NCI-H1048 (cell line): Measurements from ENCODE around the gene EPB41L2.
"Not testable (repeated sequence)": the region's sequence is repeated elsewhere in the genome, so short reads cannot be mapped to it uniquely, and the experiment has no call there.

Source experiments
- DNase-seq: peaks from one replicate; lab custom pipeline; 2025; lab: John Stamatoyannopoulos, UW

Gene EPB41L2

DNA sequence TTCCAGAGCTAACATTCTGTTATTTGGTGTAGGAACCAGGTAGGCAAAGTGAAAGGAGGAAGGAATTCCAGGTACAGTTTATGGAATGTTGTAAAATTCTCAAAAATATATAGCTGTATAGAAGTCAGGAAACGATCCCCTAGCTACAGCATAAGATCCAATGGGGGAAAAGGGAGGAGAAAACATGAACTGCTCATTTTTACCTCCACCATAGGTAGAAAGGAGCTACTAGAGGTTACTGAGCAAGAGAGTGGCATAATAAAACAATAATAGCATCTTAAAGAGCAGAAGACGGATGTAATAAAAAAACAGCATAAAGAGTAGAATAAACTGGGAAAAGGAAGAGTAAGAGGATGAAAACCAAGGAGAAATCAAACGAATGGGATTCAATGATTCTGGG lies 26.9 kb downstream of the EPB41L2 start:
- DNase-seq, result no peak

DNA sequence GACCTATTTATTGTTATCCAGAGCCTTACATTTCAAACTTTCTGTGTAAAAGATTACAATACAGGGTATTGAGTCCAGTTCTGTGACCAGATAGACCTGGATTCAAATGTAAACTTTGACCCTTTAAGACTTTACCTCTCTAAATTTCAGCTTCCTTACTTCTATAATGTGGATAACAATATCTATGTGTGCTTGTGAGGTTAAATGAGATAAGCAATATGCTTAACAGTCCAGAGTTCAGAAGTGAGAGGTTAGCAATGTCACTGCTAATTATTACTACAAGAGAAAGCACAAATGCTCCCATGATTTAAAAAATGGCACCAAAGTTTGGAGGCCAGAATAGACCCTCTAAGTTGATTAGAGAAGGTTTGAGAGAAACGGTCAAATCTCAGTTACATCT lies 27.5 kb downstream of the EPB41L2 start:
- DNase-seq, result no peak

DNA sequence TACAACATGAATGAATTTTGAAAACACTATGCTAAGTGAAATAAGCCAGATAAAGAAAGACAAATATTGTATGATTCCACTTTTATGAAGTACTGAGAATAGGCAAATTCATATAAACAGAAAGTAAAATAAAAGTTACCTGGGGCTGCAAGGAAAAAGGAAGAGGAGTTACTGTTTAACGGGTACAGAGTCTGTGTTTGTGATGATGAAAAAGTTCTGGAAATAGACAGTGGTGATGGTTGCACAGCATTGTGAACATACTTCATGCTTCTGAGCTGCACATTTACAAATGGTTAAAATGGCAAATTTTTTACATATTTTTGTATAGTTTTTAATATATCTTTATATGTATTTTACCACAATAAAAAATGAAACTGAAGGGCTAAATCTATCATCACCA lies 29.4 kb downstream of the EPB41L2 start:
- DNase-seq, result no peak

DNA sequence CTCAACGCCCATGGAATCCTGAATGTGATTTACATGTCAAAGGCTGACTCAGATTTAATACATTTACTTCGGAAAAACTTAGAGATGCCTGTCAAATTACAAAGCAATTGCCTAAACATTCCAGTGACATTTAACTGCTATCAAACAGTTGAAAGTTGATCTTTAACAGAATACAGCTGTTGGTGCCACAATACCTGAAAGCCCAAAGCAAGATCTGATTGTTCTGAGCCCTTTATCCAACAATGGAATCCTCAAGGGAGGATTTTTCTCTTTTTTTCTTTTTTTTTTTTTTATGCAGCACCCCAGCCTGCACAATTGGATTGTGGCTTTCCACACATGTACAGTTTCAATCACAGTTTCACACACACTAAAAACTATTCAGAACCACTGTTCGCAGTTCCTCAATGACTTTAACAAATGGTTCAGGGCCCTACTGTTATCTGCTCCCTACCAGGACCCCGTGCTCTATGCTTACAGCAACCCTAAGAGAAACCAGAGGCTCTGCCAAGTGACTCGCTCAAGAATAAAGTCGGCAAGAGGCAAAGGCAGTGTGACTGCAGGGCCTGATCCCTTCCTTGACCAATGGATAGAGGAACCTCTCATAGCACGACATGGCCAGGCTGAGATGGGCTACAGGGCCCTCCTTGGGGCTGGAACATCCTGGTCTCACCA lies 33.3 kb downstream of the EPB41L2 start:
- DNase-seq, result no peak

DNA sequence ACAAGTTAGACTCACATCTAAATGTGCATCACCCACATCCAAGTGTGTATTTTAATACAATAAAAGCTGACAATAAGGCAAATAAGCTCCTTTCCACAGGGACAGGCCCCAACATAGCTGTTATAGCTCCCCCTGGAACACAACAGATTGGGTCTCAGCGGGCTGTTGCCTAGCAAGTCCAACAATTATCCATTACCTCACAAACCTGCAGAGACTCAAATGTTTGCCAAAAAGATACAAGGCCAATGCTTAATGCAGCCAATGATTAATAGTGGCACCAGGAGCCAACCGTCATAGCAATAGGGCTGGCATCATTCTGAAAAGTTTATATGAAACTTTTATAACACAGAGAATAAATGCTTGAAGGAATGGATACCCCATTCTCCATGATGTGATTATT lies 35.7 kb downstream of the EPB41L2 start:
- DNase-seq, result no peak

DNA sequence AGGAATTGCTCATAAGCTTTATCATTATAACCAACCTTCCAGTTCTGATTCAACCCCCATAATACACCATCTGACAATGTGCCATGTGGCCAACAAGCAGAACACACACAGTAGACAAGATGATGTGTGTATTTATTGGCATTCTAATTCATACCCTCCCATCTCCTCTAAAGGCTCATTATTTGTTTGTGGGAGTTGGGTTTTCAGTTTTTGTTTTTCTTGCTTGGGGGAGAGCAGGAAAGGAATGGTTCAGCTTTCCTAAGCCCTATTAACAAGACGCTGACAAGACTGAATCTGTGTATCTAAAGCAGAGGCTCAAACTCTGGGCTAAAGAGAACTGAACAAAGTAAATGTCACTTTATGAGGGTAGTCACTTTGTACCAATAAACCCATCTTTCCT lies 36.8 kb downstream of the EPB41L2 start:
- DNase-seq, result no peak

DNA sequence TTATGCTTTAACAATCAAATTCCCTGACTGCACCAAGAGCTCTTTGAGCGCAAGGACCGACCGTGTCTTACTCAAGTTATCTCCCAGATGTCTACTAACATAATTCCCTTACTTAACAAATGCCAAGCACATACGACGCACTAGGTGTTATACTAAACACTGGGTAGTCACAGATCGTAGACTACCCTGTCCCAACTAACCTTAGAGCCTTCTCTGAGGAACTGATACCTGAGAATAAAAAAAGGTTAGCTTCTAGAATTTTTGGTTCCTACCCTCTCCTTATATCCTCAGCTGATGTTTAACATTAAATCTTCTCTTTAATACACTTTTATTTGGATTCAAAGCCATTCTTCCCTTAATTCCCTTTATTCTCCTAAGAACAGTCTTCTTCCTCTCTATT lies 38.5 kb downstream of the EPB41L2 start:
- no peak for DNase-seq

DNA sequence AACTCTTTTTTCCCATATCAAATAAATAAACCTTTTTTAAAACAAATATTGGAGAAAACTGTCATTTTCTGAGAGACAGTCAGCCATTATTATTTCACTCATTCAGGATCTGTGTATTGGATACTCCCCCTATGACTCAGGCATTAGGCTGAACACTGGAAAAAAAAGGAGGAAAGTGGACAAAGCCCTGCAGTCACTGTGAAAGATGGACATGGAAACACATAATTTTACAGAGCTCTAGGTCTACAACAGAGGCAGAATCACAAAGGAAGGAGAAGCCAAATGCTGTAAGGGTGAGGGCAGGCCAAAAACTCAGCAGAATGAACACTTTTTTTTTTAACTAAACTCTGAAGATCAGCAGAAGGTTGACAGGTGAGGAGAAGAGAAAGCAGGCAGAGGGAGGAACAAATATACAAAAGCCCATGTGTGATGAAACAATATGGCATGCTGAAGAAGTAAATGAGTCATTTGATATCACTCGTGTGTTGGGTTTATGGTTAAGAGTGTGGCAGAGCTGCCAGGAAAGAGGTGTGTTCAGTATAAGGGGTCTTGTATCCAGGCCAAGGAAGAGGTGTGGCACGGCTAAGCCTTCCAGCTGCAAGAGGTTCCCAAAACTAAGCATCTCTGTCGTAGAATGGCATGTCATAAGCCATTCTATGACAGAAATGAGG lies 39.1 kb downstream of the EPB41L2 start:
- DNase-seq, result no peak

DNA sequence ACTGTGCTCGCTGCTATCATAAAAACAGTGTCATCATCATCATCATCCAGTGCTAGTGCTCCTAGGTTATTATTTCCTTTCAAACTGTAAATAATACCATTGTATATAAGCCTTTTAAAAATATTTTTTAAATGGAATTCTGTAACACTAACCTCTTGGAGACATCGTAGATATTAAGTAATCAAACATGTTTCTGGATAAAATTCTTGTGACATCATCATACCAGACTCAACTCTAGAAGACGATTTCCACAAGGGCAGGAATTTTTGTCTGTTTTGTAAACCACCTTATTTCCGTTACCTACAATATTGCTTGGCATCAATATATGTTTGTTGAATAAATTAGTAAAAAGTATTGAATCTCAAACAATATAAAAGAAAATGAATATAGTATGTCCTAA lies 40.4 kb downstream of the EPB41L2 start:
- no peak for DNase-seq

DNA sequence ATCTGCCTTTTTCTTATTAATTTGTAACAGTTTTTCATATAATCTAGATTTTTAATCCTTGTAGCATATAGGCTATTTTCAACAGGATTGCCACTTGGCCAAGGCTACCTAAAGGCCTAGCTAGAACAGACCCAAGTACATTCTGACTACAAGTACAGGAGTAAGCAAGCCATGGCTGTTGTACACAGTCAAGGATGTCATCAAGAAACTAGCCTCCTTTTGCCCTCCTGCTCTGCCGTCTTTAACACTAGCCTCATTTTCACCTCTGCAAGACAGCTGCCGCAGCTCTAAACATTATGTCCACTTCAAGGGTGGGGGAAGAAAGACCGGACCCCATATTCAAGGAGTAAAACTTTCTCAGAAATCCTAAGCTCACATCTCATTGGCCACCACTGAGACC lies 45.1 kb downstream of the EPB41L2 start:
- no peak for DNase-seq

DNA sequence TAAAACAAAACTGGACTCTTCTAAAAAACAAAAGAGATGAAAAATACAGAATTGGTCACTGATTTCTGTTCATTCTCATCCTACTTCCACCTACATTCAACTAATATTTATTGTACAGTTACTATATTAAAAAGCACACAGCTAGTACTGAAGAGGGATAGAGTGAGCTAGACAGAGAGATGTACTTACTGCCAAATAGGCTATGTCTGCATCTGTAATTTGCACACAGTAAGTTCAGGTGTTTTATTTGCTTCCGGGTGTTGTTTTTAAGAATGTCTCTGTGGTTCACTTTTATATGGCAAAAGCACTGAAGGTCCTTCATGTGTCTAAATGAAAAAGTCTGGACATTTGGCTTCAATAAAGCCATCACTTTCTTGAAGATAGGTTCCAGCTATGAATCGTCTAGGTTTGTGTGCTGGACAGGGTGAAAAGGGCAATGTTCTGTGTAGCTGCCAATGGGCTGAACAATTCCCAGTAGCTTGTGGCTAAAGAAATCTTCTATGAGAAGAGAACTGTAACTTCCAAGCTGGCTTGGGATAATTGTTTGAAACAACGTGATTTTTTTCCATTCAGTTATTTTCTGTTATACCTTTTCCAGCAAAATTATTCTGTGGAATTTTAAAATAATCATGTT lies 47.3 kb downstream of the EPB41L2 start:
- DNase-seq, result no peak

DNA sequence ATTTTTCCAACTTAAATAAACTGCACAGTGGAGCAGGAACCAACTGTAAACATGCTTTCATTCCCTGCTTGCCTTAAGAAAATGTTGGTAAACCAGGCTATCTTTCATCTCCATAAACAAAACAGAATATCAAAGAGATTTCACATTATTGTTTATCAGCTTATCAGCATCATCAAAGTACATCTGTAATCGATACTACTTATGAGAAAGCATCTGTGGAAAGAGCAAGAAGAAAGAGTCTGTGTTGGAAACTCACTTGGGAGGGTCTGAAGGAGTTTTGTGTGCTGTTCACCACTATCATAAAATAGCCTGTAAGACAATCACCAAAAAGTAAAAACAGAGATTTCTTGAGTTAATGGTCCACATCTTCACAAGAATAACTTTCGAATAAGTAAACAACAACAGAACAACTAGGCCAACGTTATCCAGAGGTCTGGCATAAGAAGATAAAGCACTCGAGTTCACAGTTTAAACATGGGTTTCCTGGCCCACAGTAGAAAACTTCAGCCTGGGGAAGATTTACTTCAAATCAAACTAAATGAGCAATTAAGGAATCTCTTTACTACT lies 47.9 kb downstream of the EPB41L2 start:
- DNase-seq, result no peak

DNA sequence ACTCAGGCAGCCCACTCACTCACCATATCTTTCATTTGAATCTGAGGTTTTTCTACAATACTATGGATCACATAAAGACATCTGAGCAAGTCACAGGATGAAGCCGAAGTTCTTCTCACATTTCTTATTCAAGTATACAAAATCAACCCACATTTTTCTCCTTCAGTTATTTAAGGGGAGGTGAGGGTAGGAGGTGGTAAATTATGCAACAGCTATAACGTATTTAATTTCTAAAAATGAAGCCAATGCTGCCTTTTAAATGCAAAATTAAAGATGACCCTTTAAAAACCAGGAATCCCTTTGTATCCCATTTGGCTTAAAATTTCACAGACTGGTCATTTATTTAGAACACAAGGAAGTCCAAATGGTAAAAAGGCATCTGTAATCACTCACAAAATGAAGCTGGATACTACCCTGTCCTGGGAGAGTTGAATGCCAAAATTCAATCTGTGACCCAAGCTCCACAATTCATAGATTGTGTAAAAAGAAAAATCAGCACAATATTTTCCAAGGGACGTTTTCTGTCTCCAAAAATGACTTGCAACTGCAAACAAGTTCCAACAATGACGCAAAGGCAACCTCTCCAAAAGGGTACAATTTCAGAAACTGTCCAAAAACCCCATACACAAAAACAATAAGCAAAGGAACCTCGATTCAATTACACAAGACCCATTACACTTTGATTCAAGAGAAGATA lies 48.8 kb downstream of the EPB41L2 start:
- DNase-seq, result no peak

DNA sequence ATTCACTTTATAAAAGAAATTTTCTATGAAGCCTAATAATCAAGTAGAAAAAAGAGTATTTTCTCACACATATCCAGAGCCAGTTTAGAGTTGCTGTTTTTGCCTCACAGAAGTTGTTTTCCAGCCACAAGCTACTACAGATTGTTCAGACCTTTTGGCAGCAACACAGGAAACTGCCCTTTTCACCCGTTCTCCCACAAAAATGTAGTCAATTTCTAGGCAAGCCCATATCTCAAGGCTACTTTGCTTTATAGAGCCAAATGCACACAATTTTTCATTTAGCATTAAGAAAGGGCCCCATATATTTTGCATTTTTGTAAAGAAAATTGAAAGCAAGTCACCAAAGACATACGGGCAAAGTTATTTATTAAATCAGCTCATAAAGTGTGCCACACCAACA lies 49.5 kb downstream of the EPB41L2 start:
- DNase-seq, result no peak

DNA sequence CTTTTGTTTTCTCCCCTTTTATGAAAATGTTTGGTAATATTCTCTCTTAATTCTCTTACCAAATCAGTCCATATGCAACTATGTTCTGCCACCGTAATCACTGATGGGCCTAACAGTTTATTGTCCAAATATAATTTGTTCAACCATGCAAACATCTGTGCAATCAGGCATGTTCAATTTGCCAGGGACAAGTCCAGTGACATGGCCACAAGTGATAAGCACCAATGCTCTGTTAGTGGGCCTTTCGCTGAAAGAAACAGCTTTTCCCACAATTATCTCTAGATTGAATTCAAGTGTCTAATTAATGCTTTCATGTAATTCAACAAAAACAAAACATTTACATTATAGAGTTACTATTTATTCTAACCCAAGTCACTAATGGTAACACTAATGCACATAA lies 53.3 kb downstream of the EPB41L2 start:
- DNase-seq, result no peak

DNA sequence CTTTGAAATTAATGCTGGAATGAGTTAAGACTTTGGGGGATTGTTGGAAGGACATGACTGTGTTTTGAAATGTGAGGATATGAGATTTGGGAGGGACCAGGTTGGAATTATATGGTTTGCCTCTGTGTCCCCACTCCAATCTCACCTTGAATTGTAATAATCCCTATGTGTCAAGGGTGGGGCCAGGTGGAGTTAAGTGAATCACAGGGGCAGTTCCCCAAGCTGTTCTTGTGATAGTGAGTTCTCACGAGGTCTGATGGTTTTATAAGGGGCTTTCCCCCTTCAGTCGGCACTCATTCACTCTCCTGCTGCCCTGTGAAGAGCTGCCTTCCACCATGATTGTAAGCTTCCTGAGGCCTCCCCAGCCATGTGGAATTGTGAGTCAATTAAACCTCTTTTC lies 54.1 kb downstream of the EPB41L2 start:
- DNase-seq, result not testable (repeated sequence)

DNA sequence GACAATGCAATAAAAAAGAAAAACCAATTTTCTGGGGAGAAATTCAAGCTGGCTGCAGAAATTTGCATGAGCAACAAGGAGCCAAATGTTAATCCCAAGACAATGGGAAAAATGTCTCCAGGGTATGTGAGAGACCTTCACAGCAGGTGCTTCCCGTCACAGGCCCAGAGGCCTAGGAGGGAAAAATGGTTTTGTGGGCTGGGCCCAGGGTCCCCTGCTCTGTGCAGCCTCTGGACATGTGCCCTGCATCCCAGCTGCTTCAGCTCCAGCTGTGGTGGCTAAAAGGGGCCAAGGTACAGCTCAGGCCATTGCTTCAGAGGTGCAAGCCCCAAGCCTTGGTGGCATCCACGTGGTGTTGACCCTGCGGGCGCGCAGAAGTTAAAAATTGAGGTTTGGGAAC lies 55.1 kb downstream of the EPB41L2 start:
- DNase-seq, result not testable (repeated sequence)

DNA sequence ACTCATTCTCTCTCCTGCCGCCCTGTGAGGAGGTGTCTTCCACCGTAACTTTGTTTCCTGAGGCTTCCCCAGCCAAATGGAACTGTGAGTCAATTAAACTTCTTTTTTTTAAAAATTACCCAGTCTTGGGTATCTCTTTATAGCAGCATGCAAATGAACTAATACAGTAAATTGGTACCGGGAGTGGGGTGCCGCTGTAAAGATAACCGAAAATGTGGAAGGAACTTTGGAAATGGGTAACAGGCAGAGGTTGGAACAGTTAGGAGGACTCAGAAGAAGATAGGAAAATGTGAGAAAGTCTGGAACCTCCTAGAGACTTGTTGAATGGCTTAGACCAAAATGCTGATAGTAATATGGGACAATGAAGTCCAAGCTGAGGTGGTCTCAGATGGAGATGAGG lies 55.8 kb downstream of the EPB41L2 start:
- no peak for DNase-seq

DNA sequence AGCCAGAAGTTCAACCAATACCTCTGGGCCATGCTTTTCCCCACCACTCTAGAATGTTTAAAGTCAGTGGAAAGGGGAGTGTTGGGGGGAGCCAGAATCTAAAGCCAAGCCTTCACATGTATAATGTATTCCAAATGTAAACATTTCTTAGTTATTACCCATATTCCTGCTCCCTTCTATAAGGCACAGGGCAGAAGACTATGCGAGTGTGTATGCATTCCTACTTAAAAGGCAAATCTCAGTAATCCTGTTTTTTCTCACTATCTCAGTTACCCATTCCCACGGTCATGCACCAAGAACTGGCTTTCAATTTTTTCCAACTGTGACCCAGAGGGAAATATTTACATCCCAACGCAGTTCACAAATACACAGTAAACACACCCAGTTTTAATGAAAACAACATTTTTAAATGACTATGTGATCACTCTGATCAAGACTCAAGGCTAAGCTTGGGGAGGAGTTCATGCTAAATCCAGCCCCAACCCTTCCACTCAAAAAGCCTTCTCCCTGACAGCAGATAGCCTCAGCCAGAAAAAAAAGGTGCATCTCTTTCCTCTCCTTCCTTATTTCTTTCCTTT lies 57.5 kb downstream of the EPB41L2 start:
- DNase-seq, result no peak

DNA sequence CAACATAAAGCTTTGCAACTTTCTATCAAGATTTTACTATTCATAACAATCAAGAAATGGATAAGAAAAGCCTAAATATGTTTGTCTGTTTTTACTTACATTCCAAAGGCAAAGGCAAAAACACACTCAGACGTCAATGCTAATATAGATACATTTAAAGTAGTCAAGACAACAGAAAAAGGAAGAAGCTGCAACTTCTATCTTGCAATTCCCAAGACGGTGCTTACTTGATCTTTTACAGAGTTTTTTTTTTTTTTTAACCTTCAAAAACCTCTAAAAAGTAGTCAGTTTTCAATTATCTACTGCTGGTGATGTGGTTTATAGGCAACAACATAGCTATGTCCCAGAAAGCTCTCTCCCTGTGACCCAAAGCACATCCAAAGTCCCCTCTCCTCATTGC lies 58.1 kb downstream of the EPB41L2 start:
- DNase-seq, result no peak

DNA sequence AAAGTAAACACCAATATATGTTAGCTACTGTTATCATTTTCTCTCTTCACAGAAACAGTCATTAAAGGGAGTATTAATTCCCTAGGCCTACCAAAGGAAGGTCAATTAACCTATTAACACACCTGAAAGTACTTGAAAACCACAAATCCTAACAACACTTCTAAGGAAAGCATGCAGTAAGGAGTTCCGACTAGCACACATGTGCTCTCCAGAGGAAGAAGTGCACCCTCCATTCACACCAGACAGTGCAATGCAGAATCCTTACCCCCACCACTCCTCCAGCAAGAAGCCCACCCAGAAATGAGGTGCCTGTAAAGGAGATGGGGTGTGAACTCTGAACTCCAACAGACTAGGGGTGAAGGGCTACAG lies 58.7 kb downstream of the EPB41L2 start:
- no peak for DNase-seq
